OCI-M1 (cell line): Measurements from ENCODE around the gene HNRNPA1.
"Not testable (repeated sequence)": the region's sequence is repeated elsewhere in the genome, so short reads cannot be mapped to it uniquely, and the experiment has no call there.

Experiments
- DNase-seq: peaks from one replicate; lab custom pipeline; 2025; lab: John Stamatoyannopoulos, UW

The HNRNPA1 gene

DNA sequence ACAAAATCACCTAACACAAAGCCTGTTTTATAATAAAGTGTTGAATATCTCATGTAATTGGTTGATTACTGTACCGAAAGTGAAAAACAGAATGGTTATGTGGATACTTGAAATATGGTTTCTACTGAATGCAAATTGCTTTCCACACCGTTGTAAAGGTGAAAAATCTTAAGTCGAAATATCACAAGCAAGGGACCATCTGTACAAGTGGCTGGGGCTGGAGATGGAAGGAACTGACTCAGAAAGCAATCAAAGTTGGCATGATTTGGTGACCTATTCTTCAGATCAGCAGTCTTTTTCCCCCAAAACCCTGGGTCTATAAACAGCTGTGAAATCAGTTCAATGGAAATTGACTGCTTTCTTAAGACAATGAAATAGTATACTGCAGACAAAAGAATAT is 4.2 kb upstream of the HNRNPA1 start:
- DNase-seq = no peak

DNA sequence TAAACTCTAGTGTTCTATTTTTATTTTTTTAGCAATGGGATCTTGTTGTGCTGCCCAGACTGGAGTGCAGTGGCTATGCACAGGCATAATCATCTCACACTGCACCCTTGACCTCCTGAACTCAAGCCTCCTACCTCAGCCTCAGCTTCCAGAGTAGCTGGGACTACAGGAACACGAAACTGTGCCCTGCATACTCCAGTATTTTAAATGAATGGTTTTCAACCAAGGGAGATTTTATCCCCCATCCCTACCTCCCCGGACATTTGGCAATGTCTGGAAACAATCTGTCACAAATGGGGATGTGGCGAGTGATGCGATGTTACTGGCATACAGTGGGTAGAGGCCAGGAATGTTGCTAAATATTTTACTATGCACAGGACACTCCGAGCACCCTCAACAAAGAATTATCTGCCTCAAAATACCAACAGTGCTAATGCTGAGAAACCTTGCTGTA is 2.7 kb upstream of the HNRNPA1 start:
- DNase-seq = no peak

DNA sequence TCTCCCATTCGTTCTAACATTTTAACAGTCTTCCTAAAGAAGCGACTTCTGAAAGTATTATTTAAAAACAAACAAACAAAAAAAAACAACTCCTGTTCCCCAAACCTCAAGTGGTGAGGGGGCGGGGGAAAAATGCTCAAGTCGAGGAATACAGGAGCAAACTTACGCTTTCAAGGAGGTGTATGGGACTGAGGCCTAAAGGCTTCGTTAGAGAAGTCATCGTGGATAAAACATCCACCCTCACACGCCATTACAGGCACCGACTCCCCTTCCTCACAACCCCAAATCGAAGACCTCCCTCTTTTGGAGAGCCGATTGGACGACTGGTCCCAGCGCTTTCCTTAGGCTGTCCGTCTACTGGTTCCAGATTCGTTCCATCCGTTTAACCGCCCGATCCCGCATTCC is 1.3 kb upstream of the HNRNPA1 start:
- DNase-seq = no peak

DNA sequence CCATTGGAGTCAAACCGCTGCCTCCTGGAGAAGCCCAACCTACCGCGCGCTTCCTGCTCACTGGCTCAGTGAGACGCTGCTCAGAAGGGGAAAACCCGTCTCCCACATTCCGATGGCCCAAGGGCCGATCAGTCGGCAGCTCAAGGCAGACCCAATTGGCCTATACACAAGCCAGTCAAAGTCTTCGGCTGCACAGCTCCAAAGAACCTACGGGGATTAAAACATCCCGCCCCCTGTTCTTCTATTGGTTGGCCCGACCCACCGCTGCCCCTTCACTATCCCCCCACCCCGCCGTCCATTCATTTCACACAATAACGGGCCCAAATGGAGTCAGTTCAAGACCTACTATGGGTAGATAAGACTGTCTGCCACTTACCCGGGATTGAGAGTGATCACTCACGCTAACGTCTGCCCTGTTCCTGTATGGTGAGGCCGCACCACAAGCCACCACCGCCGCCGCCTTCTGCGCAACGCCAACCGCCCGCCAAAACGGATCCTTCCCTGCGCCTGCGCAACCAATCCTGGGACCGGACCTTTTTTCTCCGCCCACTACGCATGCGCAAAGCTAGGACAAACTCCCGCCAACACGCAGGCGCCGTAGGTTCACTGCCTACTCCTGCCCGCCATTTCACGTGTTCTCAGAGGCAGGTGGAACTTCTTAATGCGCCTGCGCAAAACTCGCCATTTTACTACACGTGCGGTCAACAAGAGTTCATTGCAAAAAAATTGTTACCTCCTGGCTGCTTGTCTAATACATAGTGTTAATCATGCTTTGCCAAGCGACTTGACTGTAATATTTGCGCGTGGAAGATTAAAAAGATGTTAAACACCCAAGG is 676 bp upstream of the HNRNPA1 start, which contains the start of gene CBX5:
CBX5 (minus strand) TSS at position 491 of the 836 bp plus-strand sequence. CDS start 22,472 bp downstream, outside the sequence.
- peak; percentile 99 for DNase-seq

DNA sequence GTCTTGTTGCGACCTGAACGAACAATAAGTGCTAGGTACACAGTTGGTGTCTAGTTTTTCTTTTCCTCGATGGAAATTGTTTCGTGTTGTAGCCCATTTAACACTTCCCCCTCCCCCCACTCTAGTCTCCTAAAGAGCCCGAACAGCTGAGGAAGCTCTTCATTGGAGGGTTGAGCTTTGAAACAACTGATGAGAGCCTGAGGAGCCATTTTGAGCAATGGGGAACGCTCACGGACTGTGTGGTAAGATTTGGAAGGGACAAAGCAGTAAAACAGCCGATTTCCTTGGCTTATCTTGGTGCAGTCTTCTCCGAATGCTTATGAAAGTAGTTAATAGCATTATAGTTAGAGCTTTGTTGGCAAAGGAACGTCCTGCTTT is 724 bp downstream of the HNRNPA1 start:
- DNase-seq = not testable (repeated sequence)

DNA sequence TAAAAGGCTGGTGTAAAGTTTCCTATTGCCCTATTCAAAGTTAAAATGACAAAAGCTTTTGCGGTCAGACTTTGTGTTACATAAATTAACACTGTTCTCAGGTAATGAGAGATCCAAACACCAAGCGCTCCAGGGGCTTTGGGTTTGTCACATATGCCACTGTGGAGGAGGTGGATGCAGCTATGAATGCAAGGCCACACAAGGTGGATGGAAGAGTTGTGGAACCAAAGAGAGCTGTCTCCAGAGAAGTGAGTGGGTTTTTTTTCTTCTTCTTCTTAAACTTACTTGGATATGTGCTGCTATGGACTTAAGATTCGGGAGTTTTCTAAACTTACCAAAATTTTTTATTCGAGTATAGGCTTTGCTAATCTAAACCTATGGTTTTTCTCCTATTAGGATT is 1.2 kb downstream of the HNRNPA1 start:
- DNase-seq = peak; percentile 56

DNA sequence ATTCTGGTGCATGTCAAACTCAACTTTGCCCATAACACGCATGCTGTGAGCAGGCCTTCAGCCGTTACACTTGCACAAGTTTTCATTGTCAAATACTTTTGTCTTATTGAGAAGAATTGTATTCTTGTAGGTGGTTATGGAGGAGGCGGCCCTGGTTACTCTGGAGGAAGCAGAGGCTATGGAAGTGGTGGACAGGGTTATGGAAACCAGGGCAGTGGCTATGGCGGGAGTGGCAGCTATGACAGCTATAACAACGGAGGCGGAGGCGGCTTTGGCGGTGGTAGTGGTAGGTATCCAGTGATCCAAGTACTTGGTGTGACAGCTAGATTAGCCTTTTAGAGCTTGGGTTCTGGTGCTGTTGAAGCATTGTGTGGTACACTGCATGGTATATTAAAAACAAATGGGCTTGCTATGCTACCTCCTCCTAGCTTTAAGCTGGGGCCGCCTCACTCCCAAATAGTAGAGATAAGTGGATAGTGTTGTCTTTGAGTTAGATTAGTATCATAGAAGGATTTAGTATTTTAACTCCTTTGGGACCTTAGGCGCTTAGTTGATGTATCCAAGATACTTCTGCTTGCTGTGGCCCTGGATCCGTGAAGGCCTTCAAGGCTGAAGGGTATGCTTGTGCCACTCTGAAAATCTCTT is 2.5 kb downstream of the HNRNPA1 start:
- DNase-seq = peak; percentile 37

DNA sequence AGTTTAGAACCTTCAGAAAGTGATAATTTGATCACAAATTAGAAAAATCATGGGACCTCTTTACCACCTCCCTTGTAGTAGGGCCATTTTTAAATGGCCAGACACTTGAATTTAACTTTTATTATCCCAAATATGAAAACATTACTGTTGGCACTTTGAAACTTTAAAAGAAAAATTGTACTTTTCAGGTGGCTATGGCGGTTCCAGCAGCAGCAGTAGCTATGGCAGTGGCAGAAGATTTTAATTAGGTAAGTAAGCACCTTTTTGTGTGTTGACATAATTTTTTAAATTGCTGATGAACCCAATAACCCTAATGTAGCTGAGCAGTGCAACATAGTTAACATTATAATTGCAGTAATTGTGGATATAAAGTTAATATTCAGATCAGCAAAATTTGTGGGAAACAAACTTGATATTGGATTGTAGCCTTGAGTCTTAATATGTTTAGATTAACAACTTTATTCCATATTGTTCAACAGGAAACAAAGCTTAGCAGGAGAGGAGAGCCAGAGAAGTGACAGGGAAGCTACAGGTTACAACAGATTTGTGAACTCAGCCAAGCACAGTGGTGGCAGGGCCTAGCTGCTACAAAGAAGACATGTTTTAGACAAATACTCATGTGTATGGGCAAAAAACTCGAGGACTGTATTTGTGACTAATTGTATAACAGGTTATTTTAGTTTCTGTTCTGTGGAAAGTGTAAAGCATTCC is 3.7 kb downstream of the HNRNPA1 start:
- DNase-seq = not testable (repeated sequence)

DNA sequence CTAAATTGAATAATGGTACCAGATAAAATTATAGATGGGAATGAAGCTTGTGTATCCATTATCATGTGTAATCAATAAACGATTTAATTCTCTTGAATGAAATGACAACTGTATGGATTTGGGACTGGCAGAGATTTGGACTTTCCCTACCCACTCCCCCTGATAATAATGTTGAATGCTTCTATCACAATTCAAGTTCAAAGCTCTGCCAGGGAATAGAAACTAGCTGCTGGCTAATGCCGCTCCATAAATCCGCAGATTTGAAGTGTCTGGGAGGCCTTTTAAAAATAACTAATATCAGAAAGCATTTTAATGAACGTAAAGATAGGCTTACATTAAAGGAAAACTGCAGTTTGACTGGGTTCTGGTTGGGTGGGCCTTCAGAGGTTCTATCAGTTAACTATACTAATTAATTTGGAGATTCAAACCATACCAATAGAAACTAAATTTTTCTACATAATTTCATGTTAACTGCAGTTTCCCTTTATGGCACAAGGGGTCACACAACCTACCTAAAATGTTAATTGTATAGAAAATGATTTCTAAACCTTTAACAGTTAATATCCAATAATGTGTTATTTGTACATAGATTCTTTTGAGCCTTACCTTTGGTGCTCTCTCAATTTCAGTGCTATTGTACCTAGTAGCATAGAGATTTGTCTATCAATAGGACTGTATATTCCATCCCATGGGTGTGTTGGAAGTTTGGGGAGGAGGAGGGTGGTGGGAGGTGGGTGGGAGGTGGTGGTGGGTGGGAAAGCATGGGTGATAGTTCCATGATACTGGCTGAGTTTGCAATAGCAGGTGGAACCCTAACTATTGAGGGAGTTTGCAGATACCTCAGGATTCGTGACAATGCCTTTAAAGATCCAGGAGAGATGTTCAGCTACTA is 4.9 kb downstream of the HNRNPA1 start:
- peak; percentile 50 for DNase-seq

DNA sequence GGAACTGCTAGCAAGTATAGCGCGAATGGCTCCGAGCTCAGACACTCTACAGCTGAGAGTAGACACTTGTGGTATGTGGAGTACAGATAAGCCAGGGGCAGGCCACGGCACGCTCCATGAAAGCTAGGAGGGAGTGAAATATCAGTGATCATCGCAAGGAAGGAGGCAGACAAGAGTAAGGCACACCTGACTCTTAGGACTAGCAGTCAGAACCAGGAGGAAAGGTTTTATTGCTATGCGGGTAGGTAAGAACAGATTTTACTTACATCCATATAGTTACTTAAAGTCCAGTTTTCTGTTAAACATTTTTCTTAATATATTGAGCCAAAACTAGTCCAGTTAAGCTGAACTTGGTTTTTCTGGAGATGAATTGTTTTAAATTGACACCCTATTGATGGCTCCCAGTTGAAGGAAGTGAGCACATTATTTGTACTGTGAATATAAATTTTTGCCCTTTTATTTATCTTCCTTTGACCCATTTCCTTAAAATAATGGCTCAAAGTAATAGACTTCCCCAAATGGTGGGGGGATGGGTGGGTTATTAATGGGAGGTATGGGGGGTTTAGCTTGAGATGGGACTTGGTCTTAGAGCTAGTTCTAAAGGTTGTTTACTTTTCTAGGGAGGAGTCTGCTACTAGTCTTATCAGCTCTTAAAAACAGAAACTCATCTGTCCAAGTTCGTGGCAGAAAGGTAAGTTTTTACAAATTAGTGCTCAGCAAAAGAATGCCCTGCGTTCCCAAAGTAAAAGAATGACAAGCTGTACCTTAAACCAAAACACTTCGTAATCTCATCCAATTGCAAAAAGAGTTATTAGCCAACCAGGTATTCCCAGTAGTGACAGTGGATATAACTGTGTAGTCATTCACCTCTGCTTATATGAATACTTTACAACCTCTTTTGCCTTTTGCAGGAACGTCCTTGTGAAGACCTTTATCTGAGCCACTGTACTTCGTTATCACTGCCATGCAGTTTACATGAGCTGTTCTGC is 5.8 kb downstream of the HNRNPA1 start:
- peak; percentile 83 for DNase-seq

DNA sequence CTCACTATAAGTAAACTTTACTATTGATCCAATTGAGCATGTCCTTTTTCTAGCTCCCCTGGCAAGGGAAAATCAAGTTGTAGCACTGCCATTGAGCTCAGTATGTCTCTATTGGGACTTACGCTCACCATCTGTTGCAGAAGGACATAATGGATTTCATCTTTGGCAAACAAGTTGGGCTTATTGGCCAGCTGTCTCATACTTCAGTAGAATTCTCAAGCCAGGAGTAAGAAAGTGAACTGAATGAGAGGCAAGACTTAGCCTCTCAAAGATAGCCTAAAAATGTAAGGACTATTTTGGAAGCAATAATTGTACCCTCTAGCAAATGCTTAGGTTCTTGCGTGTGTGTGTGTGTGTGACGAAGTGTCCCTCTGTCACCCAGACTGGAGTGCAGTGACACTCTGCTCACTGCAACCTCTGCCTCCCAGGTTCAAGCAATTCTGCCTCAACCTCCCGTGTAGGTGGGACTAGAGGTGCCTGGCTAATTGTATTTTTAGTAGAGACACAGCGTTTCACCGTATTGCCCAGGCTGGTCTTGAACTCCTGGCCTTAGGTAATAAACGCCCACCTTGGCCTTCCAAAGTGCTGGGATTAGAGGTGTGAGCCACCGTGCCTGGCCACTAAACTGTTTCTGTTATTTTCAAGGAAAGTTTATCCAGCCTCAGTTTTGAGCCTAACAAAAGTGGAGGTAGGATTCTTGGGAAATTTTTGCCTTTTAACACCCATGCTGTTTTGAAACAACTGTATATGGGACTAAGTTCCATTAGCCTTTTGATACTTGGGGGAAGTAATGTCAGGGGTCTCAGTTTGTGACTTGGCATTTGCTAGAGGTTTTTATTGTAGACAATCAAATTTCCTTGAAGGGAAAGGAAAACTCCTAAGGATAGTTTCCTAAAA is 7.0 kb downstream of the HNRNPA1 start:
- peak; percentile 70 for DNase-seq

DNA sequence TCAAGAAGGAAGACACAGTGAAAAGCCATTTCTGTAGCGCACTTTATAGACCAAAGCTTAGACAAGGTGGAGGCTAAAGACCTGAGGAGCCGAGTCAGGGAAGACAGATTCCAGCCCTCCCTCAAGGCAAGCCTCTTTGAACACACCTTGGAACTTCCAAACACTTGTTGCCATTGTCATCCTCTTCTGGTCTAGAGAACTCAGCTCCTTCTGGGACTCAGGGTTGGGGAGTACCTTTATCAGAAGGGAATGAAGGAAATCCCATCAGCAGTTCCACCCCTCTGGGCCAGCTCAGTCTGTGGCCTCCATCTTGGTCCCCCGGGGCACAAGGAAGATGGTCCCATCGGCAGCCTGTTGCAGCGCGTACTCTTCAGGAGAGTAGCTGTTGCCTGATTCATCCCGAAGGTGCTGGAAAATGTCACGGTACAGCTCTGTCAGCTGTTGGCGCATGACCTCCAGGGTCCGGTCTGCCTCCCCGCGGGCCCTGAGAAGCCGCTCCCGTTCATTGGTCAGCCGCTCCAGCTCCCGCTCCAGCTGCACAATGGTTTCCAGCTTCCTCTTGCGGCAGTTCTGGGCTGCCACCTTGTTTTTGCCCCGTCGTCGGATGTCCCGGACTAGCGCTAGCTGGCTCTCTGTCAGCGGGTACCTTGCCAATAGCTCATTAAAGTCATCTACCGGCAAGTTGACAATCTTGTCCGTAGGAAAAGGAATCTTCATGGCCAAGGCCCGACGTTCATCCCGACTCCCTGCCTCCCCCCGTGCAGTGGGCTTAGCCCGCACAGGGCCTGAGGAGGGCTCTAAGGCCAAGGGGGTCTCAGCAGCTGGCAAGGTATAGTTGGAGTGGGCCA is 11.8 kb downstream of the HNRNPA1 start:
- peak; percentile 51 for DNase-seq

DNA sequence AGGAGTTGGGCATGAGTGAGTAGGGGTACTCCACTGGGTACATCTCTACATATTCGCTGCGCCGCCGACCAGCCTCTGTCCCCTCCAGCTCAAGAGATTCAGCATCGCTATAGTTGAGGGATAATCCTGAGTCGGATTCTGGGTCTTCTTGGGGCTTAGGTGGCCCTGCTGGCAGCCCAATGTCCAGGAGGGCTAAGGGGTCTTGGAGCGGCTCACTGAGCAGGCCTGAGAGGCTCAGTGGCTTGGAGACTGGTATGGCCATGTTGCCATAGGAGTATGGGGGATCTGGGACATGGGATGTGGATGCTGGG is 12.4 kb downstream of the HNRNPA1 start:
- DNase-seq = peak; percentile 32

DNA sequence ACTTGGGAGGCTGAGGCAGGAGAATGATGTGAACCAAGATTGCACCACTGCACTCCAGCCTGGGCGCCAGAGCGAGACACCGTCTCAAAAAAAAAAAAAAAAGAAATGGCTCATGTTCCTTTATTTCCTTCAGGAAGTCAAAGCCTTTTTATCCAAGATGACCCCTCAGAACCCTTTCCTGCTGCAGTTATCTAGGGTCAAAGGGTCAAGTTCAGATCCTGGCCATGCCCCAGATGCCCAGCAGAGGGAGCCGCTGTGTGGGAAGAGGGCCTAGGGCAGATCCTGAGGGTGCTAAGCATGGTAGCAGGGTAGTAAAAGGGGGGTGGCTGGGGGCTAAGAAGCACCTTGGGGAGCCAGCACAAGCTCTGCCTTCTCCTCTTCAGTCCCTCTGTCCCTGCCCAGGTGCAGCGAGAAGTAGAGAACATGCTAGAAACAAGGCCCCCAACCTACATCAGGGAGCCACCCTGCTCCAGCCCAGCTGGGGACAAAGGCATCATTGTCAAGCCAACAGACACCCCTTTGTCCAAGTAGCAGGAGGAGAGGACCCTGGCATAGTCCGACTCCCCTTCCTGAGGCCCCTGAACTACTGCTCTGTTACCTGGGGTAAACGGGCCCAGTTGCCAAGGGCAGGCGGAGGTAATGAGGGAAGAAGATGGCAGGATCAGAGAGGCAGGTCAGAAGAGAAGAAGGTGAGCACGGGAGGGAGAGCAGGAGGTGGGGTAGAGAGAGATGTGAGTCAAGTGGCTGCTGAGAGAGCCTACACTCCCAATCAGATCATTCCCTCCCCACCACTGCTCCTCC is 13.8 kb downstream of the HNRNPA1 start:
- DNase-seq = peak; percentile 94

DNA sequence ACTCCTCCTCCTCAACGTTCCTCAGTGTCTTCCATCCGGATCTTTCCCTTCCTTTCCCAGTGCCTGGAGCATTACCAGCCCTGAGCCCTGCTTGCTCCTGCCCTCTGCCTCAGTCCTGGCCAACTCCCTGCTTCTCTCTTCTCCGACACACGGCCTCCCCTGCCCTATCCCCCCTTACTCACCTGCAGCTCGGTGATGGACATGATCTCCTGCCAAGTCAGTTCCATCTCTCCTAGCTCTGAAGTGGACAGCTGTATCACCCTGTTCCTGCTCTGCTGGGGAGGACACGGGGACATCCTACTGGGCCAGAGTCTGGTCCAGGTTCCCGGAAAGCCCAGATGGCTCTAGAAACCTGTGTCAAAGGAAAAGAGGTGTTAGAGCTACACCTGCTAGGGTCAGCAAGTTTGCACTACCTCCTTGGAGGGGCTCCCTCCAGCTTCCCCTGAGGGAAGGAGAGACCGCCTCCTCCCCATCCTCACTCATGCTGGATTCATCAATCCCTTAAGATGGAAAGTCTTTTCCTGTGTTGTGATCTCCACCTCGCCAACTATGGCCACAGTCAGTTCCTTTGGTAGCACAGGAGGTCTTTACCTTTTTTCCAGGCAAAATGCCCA is 14.5 kb downstream of the HNRNPA1 start:
- peak; percentile 69 for DNase-seq

DNA sequence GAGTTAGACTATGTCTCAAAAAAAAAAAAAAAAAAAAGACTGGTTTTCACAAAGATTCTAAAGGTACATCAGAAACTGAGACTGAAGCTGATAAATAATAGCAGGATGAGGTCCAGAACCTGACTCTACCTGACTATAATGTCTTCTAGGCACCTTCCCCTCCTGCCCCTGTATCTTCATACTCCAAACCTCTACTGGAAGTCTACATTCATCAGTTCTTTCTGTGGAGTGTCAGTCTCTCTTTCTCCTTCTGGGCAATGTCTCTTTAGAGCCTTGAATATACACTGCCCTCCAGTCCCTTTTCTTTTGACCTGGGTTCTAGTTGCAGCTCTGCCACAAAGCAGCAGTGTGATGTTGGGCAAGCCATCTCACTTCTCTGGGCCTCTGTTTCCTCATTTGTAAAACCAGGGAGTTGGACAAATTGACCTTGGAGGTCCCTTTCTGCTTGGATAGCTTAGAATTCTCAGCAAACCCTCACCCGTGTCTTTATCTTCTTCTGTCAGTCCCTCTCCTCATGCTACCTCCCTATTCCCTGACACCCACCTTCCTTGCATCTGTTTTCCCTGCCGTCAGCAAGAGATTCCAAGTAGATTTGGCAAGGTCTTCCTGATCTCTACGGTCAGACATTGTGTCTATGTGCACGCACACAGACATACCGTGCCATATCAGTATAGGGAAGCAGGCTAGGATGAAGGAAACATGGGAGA is 16.0 kb downstream of the HNRNPA1 start:
- DNase-seq = peak; percentile 73

DNA sequence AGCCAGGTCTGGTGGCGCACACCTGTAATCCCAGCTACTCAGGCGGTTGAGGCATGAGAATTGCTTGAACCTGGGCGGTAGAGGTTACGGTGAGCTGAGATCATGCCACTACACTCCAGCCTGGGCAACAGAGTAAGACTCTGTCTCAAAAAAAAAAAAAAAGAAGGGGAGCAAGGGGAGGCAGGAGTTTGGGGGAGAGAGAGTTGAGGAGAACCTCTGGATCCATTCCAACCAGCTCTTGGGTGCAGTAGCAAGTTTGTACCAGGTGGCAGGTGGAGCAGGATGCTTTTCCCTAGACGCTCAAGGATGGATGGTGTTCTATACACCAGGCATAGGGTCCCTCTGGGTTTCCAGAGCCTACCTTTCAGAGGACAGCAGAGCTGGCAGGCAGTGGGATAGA is 18.4 kb downstream of the HNRNPA1 start:
- peak; percentile 43 for DNase-seq
